Thoracic aorta endothelial cell (primary cell): ENCODE results near the gene ADO. TPM values are rescaled to one million over a fixed set of nuclear protein-coding genes. Genes with fewer than 3 reads are reported as not detected.

Experiments used
- total RNA-seq: library from RNA; depleted of rRNA; stranded (reverse); fragments of >200 nt; gene quantifications from 2 replicates; pipeline ENCODE4 v1.2.3, GENCODE V29; 2012

Gene ADO
- total RNA-seq: 20.6 and 25.2 TPM in 2 replicates

DNA sequence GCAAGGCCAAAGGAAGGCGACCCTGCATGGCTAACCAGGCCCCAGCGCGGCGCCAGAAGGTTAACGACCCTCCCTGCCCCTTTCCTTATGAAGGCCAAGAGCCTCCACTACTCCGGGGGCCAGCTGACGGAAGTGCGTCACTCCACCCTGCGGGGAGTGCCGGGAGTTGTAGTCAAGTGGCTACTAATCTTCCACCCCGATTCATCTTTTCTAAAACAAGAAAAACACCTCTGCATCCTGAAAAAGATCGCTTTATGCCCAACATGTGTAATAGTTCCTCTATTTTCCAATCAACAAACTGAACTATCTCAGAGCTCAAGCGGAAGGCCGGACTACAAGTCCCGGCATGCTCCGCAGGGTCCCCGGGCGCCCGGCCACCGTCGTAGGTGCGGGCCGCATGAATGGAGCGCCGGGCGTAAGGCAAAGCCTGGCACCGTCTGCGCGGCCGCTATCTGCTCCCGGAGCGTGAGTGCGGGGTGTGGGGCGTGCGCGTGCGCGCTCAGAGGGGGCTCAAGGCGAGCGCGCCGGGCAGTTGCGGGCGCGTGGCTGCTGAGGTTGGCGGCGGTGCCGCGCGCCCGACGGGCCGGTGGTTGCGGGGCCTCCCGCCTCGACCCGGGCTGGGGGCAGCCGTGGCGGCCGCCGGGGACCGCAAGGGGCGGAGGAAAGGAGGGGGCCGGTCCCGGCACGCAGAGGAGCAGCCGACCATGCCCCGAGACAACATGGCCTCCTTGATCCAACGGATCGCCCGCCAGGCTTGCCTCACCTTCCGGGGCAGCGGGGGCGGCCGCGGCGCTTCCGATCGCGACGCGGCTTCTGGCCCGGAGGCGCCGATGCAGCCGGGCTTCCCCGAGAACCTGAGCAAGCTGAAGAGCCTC, at the start of gene ADO:
Gene ADO, plus strand, starts transcription at position 365 of the 875 bp plus-strand sequence. Its CDS starts 340 bp downstream, at position 705.

GRCh38 chr10:62816331-62817120, 12.0 kb downstream of the ADO start, which contains the start of gene EGR2:
Gene EGR2 (minus strand): TSS chr10:62816366. CDS start chr10:62816029, 337 bp downstream.

Other genes with a start within 250 kb of the ADO start
- 0.13 and 0.22 TPM in 2 replicates for gene EGR2, start 11.6 kb downstream of the ADO start, total RNA-seq